GM13977 (cell line): ENCODE results near the gene DDA1.
A peak's percentile ranks its signal among the peaks of the same experiment; 100 is the strongest.

Experiments used
- DNase-seq: peaks from one replicate; pipeline ENCODE4 v3.0.0; 2012; ENCODE audit warnings: low spot score
- CTCF ChIP-seq: IDR thresholded peaks from 2 replicates; pipeline ENCODE4 v1.5.1; 2012; ENCODE audit warnings: mild to moderate bottlenecking, control low read depth; ENCODE audit not compliant: insufficient read depth; ENCODE audit errors: extremely low read depth, missing control alignments
- in situ Hi-C: fragments of 300-500 bp; cut with MboI; formaldehyde crosslinking; loops from one replicate; pipeline ENCODE4 v1.12.0; 2022; ENCODE audit warnings: low sequenced_read_pairs, low pct_unique_long_range_greater_than_20kb, mixed read lengths, inconsistent platforms; ENCODE audit not compliant: unreplicated experiment

Gene DDA1

GRCh38 chr19:17305517-17306284, 3.7 kb upstream of the DDA1 start, which contains the start of gene MRPL34:
MRPL34 (plus strand) TSS chr19:17305872; CDS start chr19:17305893, 21 bp downstream.
- in situ Hi-C loops: no loop called here
- TF ChIP-seq CTCF: peak; percentile 72
- peak; percentile 93 for DNase-seq

- DNase-seq: no peak
- in situ Hi-C loops: no loop called here
These were observed 3.1 kb upstream of the DDA1 start for GRCh38 chr19:17306285-17306714.

GRCh38 chr19:17307876-17308377, 1.4 kb upstream of the DDA1 start:
- in situ Hi-C loops: no loop called here
- TF ChIP-seq CTCF: no peak
- DNase-seq: no peak

More at GRCh38 chr19:17306285-17306714, 3.1 kb upstream of the DDA1 start:
- TF ChIP-seq CTCF: no peak

GRCh38 chr19:17309965-17310461, 650 bp downstream of the DDA1 start:
- in situ Hi-C loops: no loop called here
- TF ChIP-seq CTCF: no peak
- no peak for DNase-seq

- in situ Hi-C loops: no loop called here
- no peak for TF ChIP-seq CTCF
- no peak for DNase-seq
These were observed 2.3 kb downstream of the DDA1 start for GRCh38 chr19:17311455-17312188.
